ENCODE data around the gene ACVRL1. TPM values are rescaled to one million over a fixed set of nuclear protein-coding genes. Genes with fewer than 3 reads are reported as not detected.
A peak's percentile ranks its signal among the peaks of the same experiment; 100 is the strongest.

Gene ACVRL1
- total and polyA plus RNA-seq, 4 donors: 3.1 to 7.9 (median 6.1) TPM

GRCh38 chr12:51932218-51933076 is 25.1 kb downstream of the ACVRL1 start:
- Histone ChIP-seq H3K36me3 (ENCODE audit: control insufficient read depth in 4 of 4, insufficient read depth in 3 of 4, low read depth in 1 of 4, low read length in 3 of 4) (no peaks in the 10 kb centered on the region), H3K27ac (ENCODE audit: low read depth in 1 of 2, low read length in 2 of 2) (peak overlapping the region in 1 of 2 donors; percentile 28)
- 36% methylated on average over 5 of the region's 5 CpGs for WGBS

GRCh38 chr12:51934080-51934479 is 26.8 kb downstream of the ACVRL1 start:
- Histone ChIP-seq H3K36me3 (ENCODE audit: control insufficient read depth in 4 of 4, insufficient read depth in 3 of 4, low read depth in 1 of 4, low read length in 3 of 4) (no peaks in the 10 kb centered on the region), H3K27me3 (ENCODE audit: control insufficient read depth in 4 of 4, insufficient read depth in 4 of 4, low read length in 3 of 4) (no peaks in the 10 kb centered on the region), H3K9me3 (ENCODE audit: control insufficient read depth in 4 of 4, low read length in 3 of 4) (no peaks in the 10 kb centered on the region), H3K4me3 (ENCODE audit: low read depth in 1 of 3, low read length in 3 of 3) (no peak overlapping the region), H3K9ac (ENCODE audit: low read depth in 1 of 2, low read length in 2 of 2) (no peak overlapping the region), H3K27ac (ENCODE audit: low read depth in 1 of 2, low read length in 2 of 2) (no peak overlapping the region), H3K4me1 (ENCODE audit: control insufficient read depth in 4 of 4, insufficient read depth in 4 of 4, low read length in 3 of 4) (peaks cover 0 to 16% (median 14%) of the 10 kb centered on the region in 4 donors)
- TF ChIP-seq TAF1 (conservative IDR thresholded peaks at IDR 0.05) (no peak), HNF4A (conservative IDR thresholded peaks at IDR 0.05) (no peak), HNF4G (IDR thresholded peaks at IDR 0.05) (no peak), ATF3 (IDR thresholded peaks at IDR 0.05) (no peak), MAX (IDR thresholded peaks at IDR 0.05) (no peak), YY1 (IDR thresholded peaks at IDR 0.05) (no peak), RXRA (IDR thresholded peaks at IDR 0.05) (no peak), RAD21 (IDR thresholded peaks at IDR 0.05) (no peak), ZBTB33 (IDR thresholded peaks at IDR 0.05) (no peak), GABPA (IDR thresholded peaks at IDR 0.05 in 1 of 2, conservative IDR thresholded peaks at IDR 0.05 in 1 of 2) (no peak), NR2F2 (IDR thresholded peaks at IDR 0.05) (no peak), EGR1 (IDR thresholded peaks at IDR 0.05; ENCODE audit: low read depth in 2 of 2) (no peak), JUND (IDR thresholded peaks at IDR 0.05) (no peak)
- WGBS: 97% methylated on average over 4 of the region's 4 CpGs
- no peak for DNase-seq (ENCODE audit: low spot score)

More at GRCh38 chr12:51932218-51933076, 25.1 kb downstream of the ACVRL1 start:
- H3K27me3 ChIP-seq (ENCODE audit: control insufficient read depth in 4 of 4, insufficient read depth in 4 of 4, low read length in 3 of 4): no peaks in the 10 kb centered on the region
- DNase-seq (ENCODE audit: low spot score): no peak
- H3K9ac ChIP-seq (ENCODE audit: low read depth in 1 of 2, low read length in 2 of 2): no peak overlapping the region
- H3K4me3 ChIP-seq (ENCODE audit: low read depth in 1 of 3, low read length in 3 of 3): no peak overlapping the region
- no peaks in the 10 kb centered on the region for H3K9me3 ChIP-seq (ENCODE audit: control insufficient read depth in 4 of 4, low read length in 3 of 4)
- TF ChIP-seq HNF4A (conservative IDR thresholded peaks at IDR 0.05) (peak; percentile 64 to 68), EGR1 (IDR thresholded peaks at IDR 0.05; ENCODE audit: low read depth in 2 of 2) (no peak), RAD21 (IDR thresholded peaks at IDR 0.05) (peak; percentile 19 to 28), RXRA (IDR thresholded peaks at IDR 0.05) (peak in 1 of 2 donors; percentile 49), SP1 (IDR thresholded peaks at IDR 0.05) (peak; percentile 25), JUND (IDR thresholded peaks at IDR 0.05) (peak in 1 of 2 donors; percentile 13), CTCF (IDR thresholded peaks at IDR 0.05; ENCODE audit: low read depth, low read length, missing input control) (no peak), YY1 (IDR thresholded peaks at IDR 0.05) (peak; percentile 24), TAF1 (conservative IDR thresholded peaks at IDR 0.05) (no peak)
- H3K4me1 ChIP-seq (ENCODE audit: control insufficient read depth in 4 of 4, insufficient read depth in 4 of 4, low read length in 3 of 4): peaks cover 0 to 16% (median 14%) of the 10 kb centered on the region in 4 donors

All from liver (tissue), 9 donors.